GM13976 (cell line): Measurements from ENCODE around the gene SLC6A17.

ENCODE experiments used
- DNase-seq: peaks from one replicate; pipeline ENCODE4 v3.0.0; 2012; ENCODE audit warnings: low spot score
- in situ Hi-C: fragments of 300-500 bp; cut with MboI; formaldehyde crosslinking; loops from one replicate; pipeline ENCODE4 v1.12.0; 2022; ENCODE audit warnings: low sequenced_read_pairs, mixed read lengths, inconsistent platforms; ENCODE audit not compliant: unreplicated experiment
- TF ChIP-seq, protein P1 (sequence below): IDR thresholded peaks from 2 replicates; pipeline ENCODE4 v1.5.1; 2012; ENCODE audit warnings: borderline replicate concordance, mild to moderate bottlenecking; ENCODE audit not compliant: insufficient read depth; ENCODE audit errors: extremely low read depth, missing control alignments, control extremely low read depth

Gene SLC6A17

DNA sequence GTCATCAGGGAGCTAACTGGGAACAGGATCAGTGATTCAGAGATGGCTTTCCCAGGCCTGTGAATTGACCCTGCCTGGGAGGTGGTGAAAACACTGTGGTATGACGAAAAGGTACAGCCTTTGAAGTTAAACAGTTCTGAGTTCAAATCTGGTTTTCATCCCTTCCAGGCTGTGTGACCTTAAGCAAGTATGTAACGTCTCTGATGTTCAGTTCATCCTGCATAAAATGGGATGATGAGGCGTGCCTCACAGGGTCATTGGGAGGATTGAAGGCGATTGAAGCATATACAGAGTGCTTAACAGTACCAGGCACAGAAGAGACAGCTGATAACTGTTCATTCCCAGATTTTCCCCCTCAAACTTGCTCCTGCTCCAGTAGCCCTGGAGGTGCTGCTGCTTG lies 70.8 kb downstream of the SLC6A17 start:
- in situ Hi-C loops, result no loop called here
- TF ChIP-seq, protein P1, sequence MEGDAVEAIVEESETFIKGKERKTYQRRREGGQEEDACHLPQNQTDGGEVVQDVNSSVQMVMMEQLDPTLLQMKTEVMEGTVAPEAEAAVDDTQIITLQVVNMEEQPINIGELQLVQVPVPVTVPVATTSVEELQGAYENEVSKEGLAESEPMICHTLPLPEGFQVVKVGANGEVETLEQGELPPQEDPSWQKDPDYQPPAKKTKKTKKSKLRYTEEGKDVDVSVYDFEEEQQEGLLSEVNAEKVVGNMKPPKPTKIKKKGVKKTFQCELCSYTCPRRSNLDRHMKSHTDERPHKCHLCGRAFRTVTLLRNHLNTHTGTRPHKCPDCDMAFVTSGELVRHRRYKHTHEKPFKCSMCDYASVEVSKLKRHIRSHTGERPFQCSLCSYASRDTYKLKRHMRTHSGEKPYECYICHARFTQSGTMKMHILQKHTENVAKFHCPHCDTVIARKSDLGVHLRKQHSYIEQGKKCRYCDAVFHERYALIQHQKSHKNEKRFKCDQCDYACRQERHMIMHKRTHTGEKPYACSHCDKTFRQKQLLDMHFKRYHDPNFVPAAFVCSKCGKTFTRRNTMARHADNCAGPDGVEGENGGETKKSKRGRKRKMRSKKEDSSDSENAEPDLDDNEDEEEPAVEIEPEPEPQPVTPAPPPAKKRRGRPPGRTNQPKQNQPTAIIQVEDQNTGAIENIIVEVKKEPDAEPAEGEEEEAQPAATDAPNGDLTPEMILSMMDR, result no peak

DNA sequence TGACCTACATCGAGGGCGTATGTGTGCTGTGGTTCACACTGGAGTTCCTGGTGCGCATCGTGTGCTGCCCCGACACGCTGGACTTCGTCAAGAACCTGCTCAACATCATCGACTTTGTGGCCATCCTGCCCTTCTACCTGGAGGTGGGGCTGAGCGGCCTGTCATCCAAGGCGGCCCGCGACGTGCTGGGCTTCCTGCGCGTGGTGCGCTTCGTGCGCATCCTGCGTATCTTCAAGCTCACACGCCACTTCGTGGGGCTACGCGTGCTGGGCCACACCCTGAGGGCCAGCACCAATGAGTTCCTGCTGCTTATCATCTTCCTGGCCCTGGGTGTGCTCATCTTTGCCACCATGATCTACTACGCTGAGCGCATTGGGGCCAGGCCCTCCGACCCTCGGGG lies 72.8 kb downstream of the SLC6A17 start:
- DNase-seq, result no peak
- TF ChIP-seq, protein P1, result no peak
- in situ Hi-C loops, result no loop called here

More for the DNA sequence above, 70.8 kb downstream of the SLC6A17 start:
- no peak for DNase-seq

DNA sequence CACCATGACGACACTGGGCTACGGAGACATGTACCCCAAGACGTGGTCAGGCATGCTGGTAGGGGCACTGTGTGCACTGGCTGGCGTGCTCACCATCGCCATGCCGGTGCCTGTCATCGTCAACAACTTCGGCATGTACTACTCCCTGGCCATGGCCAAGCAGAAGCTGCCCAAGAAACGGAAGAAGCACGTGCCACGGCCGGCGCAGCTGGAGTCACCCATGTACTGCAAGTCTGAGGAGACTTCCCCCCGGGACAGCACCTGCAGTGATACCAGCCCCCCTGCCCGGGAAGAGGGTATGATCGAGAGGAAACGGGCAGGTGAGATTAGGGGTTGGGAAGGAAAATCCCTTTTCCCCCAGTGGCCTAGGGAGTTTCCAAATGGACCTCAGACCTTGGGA lies 73.3 kb downstream of the SLC6A17 start:
- no peak for DNase-seq
- TF ChIP-seq, protein P1, result no peak
- in situ Hi-C loops, result no loop called here

DNA sequence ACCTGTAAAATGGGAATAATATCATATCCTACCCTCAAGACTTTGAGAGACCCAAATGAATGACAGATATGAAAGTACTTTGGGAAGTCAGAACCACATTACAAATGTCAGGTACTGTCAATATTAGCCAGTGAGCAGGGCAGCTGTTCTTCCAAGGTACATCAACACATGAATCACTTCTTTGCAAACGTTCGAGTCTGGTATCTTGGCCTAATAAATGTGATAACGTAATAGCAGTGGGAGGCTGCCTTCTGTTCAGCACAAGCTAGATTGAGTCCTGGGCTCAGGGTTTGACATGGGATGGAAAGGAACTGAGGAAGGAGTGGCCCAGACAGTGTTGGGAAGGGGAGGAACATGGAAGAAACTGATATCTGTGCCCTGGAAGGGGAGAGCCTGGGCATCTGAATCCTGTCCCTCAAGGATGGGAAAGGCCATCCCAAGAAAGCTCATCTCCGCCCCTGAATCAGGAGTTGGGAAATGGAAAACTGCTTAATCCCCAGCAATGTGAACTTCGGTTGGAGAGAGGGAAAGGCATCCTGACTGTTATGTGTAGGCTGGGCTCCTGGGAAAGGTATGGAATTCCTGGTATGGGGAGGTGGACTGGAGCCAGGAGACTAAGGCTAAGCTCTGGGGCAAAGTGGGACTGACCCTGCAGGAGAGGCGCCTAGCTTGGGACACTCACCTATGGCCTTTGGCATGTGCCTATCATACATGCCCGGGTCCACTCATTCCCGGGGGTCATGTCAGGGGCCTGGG lies 74.1 kb downstream of the SLC6A17 start:
- DNase-seq, result no peak
- in situ Hi-C loops, result no loop called here
- TF ChIP-seq, protein P1, result no peak

DNA sequence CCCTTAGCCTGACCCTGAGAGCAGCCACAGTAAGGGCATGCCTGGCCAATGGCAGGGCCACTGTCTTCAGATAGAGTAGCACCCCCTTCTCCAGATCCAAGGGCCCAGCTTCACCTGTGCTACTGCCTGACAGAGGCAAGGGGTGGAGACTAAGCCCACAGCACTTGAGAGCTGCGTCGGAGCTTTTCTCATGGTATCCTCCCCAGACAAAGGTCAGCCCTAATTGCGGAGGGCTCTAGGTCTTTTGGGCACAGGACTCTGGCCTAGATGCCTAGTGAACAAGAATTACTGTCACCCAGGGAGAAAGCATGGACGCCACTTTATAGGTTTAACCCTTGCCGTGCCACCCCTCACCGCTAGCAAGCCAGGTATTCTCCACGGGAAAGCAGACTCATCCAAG lies 74.9 kb downstream of the SLC6A17 start:
- in situ Hi-C loops, result no loop called here
- no peak for DNase-seq
- TF ChIP-seq, protein P1, result no peak

DNA sequence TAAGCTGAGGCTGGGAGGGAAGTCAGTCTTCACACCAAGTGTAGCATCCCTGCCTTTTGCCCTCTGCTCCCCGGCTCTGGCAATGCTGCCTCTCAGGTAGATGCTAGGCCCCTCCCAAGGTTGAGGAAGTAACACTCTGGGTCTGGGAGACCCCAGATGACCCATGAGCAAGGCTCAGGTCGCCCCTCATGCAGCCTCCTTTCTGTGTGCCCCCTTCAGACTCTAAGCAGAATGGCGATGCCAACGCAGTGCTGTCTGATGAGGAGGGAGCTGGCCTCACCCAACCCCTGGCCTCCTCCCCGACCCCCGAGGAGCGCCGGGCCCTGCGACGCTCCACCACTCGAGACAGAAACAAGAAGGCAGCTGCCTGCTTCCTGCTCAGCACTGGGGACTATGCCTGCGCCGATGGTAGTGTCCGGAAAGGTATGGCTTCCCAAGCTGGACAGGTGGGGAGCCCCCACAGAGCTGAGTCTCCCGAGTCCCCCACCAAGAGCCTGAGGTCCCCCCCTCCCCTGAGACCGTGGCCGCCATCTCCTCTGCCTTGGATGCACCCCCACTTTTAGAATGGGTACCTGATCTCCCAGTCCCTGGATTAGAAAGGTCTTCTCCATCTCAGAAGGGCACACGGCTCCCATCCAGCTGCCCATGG lies 75.6 kb downstream of the SLC6A17 start:
- TF ChIP-seq, protein P1, result no peak
- in situ Hi-C loops, result no loop called here

More for the DNA sequence above, 75.6 kb downstream of the SLC6A17 start:
- DNase-seq, result no peak
